Esophagus squamous epithelium (tissue), 5 donors: ENCODE data around the gene RAP1B. TPM values are rescaled to one million over a fixed set of nuclear protein-coding genes. Genes with fewer than 3 reads are reported as not detected.

Experiments
- DNase-seq: peaks from one replicate; lab custom pipeline; 2025; lab: John Stamatoyannopoulos, UW
- H3K27ac ChIP-seq, 4 donors: fragments of 200-600 bp; sonication (generic); one replicate each; pipeline ENCODE4 v1.5.1; 2016 to 2019; ENCODE audit warnings: mild to moderate bottlenecking in 1 of 4
- H3K27me3 ChIP-seq, 4 donors: fragments of 200-600 bp; sonication (generic); 1 replicate in 3 of 4; 2 replicates in 1 of 4; pipeline versions ENCODE4 v1.5.1 to v1.6.0; 2017 to 2021; ENCODE audit warnings: antibody characterized with exemption in 1 of 4
- H3K36me3 ChIP-seq, 3 donors: fragments of 200-600 bp; sonication (generic); one replicate each; pipeline ENCODE4 v1.5.1; 2016 to 2019
- H3K4me1 ChIP-seq, 3 donors: fragments of 200-600 bp; sonication (generic); one replicate each; pipeline ENCODE4 v1.5.1; 2017 to 2019
- H3K4me3 ChIP-seq, 4 donors: fragments of 200-600 bp; sonication (generic); 1 replicate in 3 of 4; 2 replicates in 1 of 4; pipeline ENCODE4 v1.5.1; 2016 to 2019; ENCODE audit warnings: mild to moderate bottlenecking in 2 of 4, moderate library complexity in 1 of 4
- H3K9me3 ChIP-seq, 3 donors: fragments of 200-600 bp; sonication (generic); one replicate each; pipeline ENCODE4 v1.5.1; 2016 to 2019
- CTCF ChIP-seq, 6 experiments: fragments of 450-650 bp in 4 of 6; fragments of 200-600 bp in 2 of 6; sonication (generic) in 2 of 6; IDR thresholded peaks; one replicate each; pipeline ENCODE4 v1.5.1; 2016 to 2019; ENCODE audit warnings: antibody characterized with exemption in 6 of 6, mild to moderate bottlenecking in 4 of 6, moderate library complexity in 4 of 6
- POLR2A ChIP-seq, 4 donors: fragments of 450-650 bp; IDR thresholded peaks; one replicate each; pipeline ENCODE4 v1.6.1; 2017; ENCODE audit warnings: antibody characterized with exemption in 4 of 4, mild to moderate bottlenecking in 4 of 4, moderate library complexity in 3 of 4
- WGBS, 2 donors: methylation state at CpG; one replicate each; pipeline ENCODE4 v1.1.5; 2018; 5-methylcytosine and 5-hydroxymethylcytosine counted together
- intact Hi-C: fragments of 100-400 bp; cut with DNase I; formaldehyde crosslinking; loops from one replicate; pipeline ENCODE4 v1.15.0; 2022
- small RNA-seq, 4 donors: library from RNA; depleted of rRNA; stranded (forward); fragments of <200 nt; gene quantifications; one replicate each; pipeline ENCODE3, GENCODE V24; 2016
- total RNA-seq, 4 donors: library from RNA; depleted of rRNA; stranded (reverse); fragments of >200 nt; gene quantifications; one replicate each; pipeline ENCODE4 v1.1.0, GENCODE V29; 2016
- donor health status: DM: yes; HTN: yes; CAD: no.

RAP1B gene
- total RNA-seq, 4 donors from 2014 or later = 66.9 to 133 (median 120) TPM

- Histone ChIP-seq H3K27ac (peak within 1 kb of the TSS; percentile 78 to 89 (median 81)), H3K9me3 (no peaks in the 10 kb centered on the region), H3K4me1 (peaks cover 5 to 27% (median 6%) of the 10 kb centered on the region in 3 donors), H3K36me3 (peaks cover 0 to 24% (median 5%) of the 10 kb centered on the region in 3 donors), H3K27me3 (no peaks in the 10 kb centered on the region), H3K4me3 (peak within 1 kb of the TSS; percentile 74 to 95 (median 86))
- intact Hi-C loops = loop anchor here (10.0 kb wide), 1 partner anchor 72 kb away; the partner anchor contains the start of gene RAP1B
- peak; percentile 87 for DNase-seq
- 0 to 1% methylated on average over 21 to 27 of the region's 44 CpGs for WGBS, 2 donors
- TF ChIP-seq POLR2A (IDR thresholded peaks at IDR 0.05) = peak in 1 of 4 donors; percentile 48
- TF ChIP-seq CTCF (IDR thresholded peaks at IDR 0.05) = peak in 3 of 6 experiments; percentile 32 to 46 (median 34)
Observed at GRCh38 chr12:68686595-68687521, 76.2 kb downstream of the RAP1B start, which contains the start of gene NUP107. Gene NUP107 (plus strand): TSS chr12:68686978. CDS start chr12:68687066, 88 bp downstream.

GRCh38 chr12:68695454-68695853 lies 84.8 kb downstream of the RAP1B start:
- Histone ChIP-seq H3K27ac (no peak overlapping the region), H3K4me3 (no peak overlapping the region), H3K4me1 (no peaks in the 10 kb centered on the region), H3K9me3 (no peaks in the 10 kb centered on the region), H3K27me3 (no peaks in the 10 kb centered on the region), H3K36me3 (peaks cover 0 to 100% (median 30%) of the 10 kb centered on the region in 3 donors)
- TF ChIP-seq CTCF (IDR thresholded peaks at IDR 0.05) = no peak
- TF ChIP-seq POLR2A (IDR thresholded peaks at IDR 0.05) = no peak
- intact Hi-C loops = no loop called here
- no peak for DNase-seq

GRCh38 chr12:68699486-68699885 lies 88.8 kb downstream of the RAP1B start:
- 76 to 91% methylated on average over 1 of the region's 1 CpG for WGBS, 2 donors
- Histone ChIP-seq H3K27me3 (no peaks in the 10 kb centered on the region), H3K4me3 (no peak overlapping the region), H3K36me3 (peaks cover 5 to 100% (median 20%) of the 10 kb centered on the region in 3 donors), H3K27ac (no peak overlapping the region), H3K4me1 (no peaks in the 10 kb centered on the region), H3K9me3 (no peaks in the 10 kb centered on the region)
- DNase-seq = no peak
- intact Hi-C loops = no loop called here
- TF ChIP-seq POLR2A (IDR thresholded peaks at IDR 0.05) (no peak), CTCF (IDR thresholded peaks at IDR 0.05) (no peak)

Small RNA genes within 50 kb of the gene (small RNA-seq; reads per million reads assigned to genes)
- gene RF00017 (0 reads per million in 4 donors), gene SNORA70G (0 reads per million in 4 donors)

Other genes with a start within 250 kb of the RAP1B start
- gene NUP107, start 76.1 kb downstream of the RAP1B start, total RNA-seq = 10 to 100 TPM; 14.2 to 48.4 (median 36.2) TPM
- gene SLC35E3, start 135.3 kb downstream of the RAP1B start, total RNA-seq = 1 to 10 TPM; 2.2 to 8.5 (median 4.6) TPM
- gene MDM2, start 197.3 kb downstream of the RAP1B start, total RNA-seq = 10 to 100 TPM; 46.5 to 87.1 (median 67.9) TPM